GM19351 (cell line): ENCODE results near the gene WDSUB1.

ENCODE experiments used
- ATAC-seq: cut with Tn5 transposase; IDR thresholded peaks from one replicate; pipeline ENCODE4 v1.9.1; 2021; ENCODE audit warnings: mild to moderate bottlenecking, moderate library complexity; ENCODE audit not compliant: unreplicated experiment

WDSUB1 gene

DNA sequence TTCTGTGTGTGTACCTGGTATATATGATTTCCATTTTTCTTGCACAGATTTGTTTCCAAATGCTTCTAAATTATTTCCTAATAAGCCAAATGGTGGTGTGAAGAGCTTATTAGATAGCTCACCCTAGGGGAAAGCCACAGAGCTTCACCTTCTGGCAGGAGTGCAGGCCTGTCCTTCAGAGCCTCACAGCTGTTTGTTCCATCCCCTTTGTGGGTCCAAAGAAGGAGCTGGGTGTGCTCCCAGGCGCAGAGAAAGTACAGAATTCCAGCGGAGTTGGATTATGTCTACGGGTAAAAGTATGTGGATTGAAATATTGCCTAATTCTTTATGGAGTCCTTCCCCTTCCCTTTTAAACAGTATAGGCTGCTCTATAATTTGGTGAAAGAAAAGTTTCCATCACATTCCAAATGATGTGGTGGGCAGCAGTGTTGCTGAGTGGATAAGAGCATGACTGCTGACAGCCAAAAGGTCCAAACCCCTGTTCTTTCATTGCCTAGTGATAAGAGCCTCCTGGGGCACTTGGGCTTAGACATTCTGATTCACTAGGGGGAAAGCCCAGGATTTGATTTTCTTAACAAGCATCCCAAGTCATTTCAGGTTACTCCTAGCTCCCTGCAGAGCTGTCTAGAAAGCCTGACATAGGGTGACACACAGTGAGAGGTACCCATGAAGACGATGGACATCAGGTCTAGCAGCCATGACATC lies 86.6 kb downstream of the WDSUB1 start:
- ATAC-seq: no peak

DNA sequence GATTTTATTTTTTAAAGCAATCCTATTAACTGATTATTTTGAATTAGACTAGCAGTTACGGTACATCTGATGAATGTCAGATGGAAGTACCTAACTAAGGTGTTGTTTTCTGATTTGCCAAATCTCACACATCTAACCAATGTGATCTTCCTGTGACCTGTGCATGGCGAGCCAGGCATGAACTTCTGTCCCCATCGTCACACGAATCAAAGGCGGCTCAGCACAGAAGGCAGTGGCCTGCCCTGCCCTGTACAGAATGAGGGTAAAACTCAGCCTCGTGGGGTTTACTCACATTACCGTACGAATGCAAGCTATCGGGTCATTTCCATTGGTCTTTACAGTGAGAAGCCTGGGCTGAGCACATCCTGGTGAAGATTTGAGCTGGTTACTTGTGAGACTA lies 87.3 kb downstream of the WDSUB1 start:
- no peak for ATAC-seq

DNA sequence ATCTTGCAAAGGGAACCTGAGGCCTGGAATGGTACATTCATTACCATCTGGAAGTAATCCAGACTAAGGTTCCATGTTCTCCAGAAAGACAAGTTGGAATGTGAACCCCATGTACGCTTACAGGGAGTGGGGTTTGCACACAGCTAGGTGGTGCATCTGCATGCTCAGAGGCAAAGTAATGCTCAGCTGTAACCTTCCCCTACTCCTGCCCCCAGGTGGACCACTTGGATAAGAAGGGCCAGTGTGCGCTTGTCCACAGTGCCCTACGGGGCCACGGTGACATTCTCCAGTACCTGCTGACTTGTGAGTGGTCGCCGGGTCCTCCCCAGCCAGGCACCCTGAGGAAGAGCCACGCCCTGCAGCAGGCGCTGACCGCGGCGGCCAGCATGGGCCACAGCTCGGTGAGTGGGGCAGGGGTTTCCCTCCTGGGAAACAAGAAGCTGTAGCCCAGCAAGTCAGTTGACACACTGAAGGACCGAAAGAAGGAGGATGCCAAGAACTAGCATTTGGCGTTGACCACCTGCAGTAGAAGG lies 90.0 kb downstream of the WDSUB1 start:
- no peak for ATAC-seq

DNA sequence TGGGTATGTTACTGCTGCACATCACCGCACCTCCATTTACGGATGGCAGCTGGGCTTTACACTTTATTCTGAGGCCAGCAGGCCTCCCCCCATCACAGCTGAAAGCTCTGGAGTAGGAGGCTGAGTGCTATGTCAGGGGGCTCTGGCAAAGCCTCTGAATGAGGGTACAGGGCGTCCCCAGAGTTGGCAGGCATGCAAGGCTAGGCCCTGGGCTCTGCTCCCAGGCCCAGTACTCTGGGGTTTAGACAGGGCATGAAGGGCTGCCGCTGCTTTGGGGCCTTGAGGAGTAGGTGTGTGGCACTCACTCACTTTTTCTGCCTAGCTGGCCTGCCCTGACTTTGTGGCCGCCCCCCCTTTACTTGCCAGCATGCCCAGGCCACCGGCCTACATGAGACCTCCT lies 90.8 kb downstream of the WDSUB1 start:
- ATAC-seq: no peak

DNA sequence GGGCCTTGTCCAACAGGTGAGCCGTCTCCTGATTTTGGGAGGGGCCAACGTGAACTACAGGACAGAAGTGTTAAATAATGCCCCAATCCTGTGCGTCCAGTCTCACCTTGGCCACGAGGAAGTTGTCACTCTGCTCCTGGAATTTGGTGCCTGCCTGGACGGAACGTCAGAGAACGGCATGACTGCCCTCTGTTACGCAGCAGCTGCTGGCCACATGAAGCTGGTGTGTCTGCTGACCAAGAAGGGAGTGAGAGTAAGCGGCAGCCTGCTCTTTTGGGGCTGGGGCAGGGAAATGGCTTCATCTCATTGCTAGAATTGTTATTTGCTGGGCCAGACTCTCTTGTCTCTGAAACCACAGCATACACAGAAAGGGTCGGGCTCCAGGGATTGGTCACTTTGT lies 92.3 kb downstream of the WDSUB1 start:
- ATAC-seq: no peak

DNA sequence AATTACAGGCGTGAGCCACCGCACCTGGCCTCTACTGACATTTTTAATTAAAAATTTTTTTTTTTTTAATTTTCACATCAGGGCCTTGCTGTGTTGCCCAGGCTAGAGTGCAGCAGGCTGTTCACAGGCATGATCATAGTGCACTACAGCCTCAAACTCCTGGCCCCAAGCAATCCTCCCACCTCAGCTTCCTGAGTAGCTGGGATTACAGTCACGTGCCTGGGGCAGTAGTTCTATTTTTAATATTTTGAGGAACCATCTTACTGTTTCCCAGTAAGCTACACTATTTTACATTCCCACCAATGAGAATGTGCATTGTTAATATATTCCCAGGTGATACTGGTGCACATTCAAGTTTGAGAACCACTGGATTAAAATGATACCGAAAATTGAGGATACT lies 92.7 kb downstream of the WDSUB1 start:
- no peak for ATAC-seq

DNA sequence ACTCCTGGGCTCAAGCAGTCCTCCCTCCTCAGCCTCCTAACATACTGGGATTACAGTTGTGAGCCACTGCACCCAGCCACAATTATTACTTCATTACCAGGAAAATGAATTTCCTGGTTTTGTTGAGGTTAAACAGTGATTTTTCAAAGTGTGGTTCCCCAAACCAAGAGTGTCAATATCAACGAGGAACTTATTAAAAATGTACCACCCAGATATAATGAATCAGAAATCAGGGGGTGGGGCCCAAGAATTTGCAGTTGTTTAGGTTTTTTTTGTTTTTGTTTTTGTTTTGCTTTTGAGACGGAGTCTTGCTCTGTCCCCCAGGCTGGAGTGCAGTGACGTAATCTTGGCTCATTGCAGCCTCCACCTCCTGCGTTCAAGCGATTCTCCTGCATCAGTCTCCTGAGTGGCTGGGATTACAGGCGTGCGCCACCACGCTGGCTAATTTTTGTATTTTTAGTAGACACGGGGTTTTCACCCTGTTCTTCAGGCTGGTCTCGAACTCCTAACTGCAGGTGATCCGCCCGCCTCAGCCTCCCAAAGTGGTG lies 94.1 kb downstream of the WDSUB1 start:
- no peak for ATAC-seq

DNA sequence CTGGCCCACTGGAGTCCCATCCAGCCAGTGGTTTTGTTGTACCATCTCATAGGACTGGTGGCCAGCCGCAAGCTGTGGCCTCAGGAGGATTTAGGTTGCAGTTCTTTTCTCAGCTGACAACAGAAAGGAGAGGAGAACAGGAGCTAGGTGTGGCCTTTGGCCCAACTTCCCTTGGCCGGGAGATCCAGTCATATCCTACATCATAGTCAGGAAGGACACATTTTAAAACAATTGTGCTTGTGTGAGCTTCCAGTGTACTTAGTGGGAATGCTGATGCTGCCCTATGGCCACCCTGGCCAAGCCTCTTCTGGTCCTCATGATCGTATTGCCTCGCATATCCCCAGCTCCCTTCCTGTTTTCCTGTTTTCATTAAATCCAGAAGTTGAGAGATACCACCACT lies 98.1 kb downstream of the WDSUB1 start:
- no peak for ATAC-seq

DNA sequence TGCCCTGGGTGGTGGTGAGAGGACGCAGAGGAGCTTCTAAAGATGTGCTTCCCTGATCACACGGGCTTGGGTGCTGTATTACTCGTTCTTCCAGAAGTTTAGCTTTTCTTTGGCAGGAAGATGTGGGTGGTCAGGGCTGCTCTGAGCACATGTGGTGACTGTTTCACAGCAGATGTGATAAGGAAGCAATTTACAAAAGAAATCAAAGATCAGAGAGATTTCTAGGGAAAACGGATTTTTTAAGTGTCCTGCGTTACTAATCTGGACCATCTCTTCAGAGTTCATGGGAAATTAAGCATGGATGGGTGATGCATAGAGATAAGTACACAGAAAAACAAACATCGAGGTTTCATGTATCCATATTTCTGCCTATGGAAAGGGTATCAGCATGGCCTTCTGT lies 99.4 kb downstream of the WDSUB1 start:
- no peak for ATAC-seq

DNA sequence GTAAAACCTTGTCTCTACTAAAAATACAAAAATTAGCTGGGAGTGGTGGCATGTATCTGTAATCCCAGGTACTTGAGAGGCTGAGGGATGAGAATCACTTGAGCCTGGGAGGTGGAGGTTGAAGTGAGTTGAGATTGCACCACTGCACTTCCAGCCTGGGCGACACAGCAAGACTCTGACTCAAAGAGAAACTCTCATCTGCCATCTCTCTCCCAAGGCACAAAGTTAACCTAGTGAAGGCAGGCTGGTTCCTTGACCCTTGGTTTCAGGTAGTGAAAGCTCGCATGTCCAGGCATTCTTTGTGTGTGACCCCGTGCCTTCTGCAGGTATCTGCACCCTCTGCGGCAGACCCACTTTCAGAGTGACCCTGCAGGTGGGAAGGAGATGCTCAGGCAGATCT lies 100.0 kb downstream of the WDSUB1 start:
- ATAC-seq: peak; percentile 35
